Kidney (tissue), 14 donors: ENCODE results near the gene OTX1. TPM values are rescaled to one million over a fixed set of nuclear protein-coding genes. Genes with fewer than 3 reads are reported as not detected.
"Not testable (repeated sequence)": the region's sequence is repeated elsewhere in the genome, so short reads cannot be mapped to it uniquely, and the experiment has no call there.

ENCODE experiments used
- DNase-seq, 5 donors: peaks; one replicate each; pipeline ENCODE4 v3.0.0-alpha.2; 2013 to 2020
- FAIRE-seq: peaks from 2 replicates; lab custom pipeline; 2012; peaks lifted over from hg19 to GRCh38; lab: Jason Lieb, UNC
- H3K27ac ChIP-seq, 2 donors: one replicate each; pipeline ENCODE4 v1.7.0; 2013; ENCODE audit warnings: low read depth in 2 of 2, low read length in 2 of 2, inconsistent platforms in 1 of 2
- H3K27me3 ChIP-seq: one replicate; pipeline ENCODE4 v1.7.1; 2013; ENCODE audit warnings: low read length, inconsistent platforms; ENCODE audit not compliant: control insufficient read depth, insufficient read depth
- H3K36me3 ChIP-seq, 3 donors: one replicate each; pipeline versions ENCODE4 v1.7.0 to v1.7.1; 2013; ENCODE audit warnings: low read length in 3 of 3, control low read depth in 1 of 3, inconsistent platforms in 1 of 3; ENCODE audit not compliant: insufficient read depth in 3 of 3, control insufficient read depth in 2 of 3
- H3K4me1 ChIP-seq, 3 donors: one replicate each; pipeline versions ENCODE4 v1.7.0 to v1.7.1; 2013; ENCODE audit warnings: low read length in 3 of 3, inconsistent platforms in 1 of 3, low read depth in 1 of 3; ENCODE audit not compliant: control insufficient read depth in 2 of 3, insufficient read depth in 2 of 3
- H3K4me3 ChIP-seq, 3 donors: one replicate each; pipeline versions ENCODE4 v1.7.0 to v1.8.1; 2013; ENCODE audit warnings: low read length in 3 of 3, control low read depth in 1 of 3, inconsistent platforms in 1 of 3
- H3K9ac ChIP-seq, 3 donors: one replicate each; pipeline versions ENCODE4 v1.7.0 to v1.7.1; 2013; ENCODE audit warnings: low read length in 3 of 3, control low read depth in 1 of 3, inconsistent platforms in 1 of 3
- H3K9me3 ChIP-seq, 3 donors: one replicate each; pipeline versions ENCODE4 v1.7.0 to v1.7.1; 2013; ENCODE audit warnings: low read length in 3 of 3, control low read depth in 1 of 3, inconsistent platforms in 1 of 3; ENCODE audit not compliant: control insufficient read depth in 2 of 3, insufficient read depth in 1 of 3
- CTCF ChIP-seq: IDR thresholded peaks from 3 replicates; pipeline ENCODE4 v1.5.1; 2012; ENCODE audit warnings: mild to moderate bottlenecking, moderate library complexity, borderline replicate concordance; ENCODE audit not compliant: insufficient read depth; ENCODE audit errors: extremely low read depth
- intact Hi-C: fragments of 100-400 bp; cut with DNase I; formaldehyde crosslinking; loops from one replicate; pipeline ENCODE4 v1.11.1; 2022
- polyA plus RNA-seq: library from polyadenylated mRNA; stranded (reverse); fragments of 350-450 nt; fragmentation: Illumina TruSeq; extraction: RNeasy Lipid Tissue Mini Kit (QIAGEN cat#74804); gene quantifications from one replicate; pipeline ENCODE4 v1.2.3, GENCODE V29; 2014; ENCODE audit warnings: low read depth, low replicate concordance; ENCODE audit not compliant: insufficient read depth
- total RNA-seq: library from RNA; stranded (reverse); fragmentation: NEBNext Ultra II Directional; extraction: Animal tissue kit (Norgen Biotek cat#: 25700); gene quantifications from one replicate; pipeline ENCODE4 v1.2.1, GENCODE V29; 2021
- donor health status: control.
- donor health status: control.
- donor health status: control.
- donor health status: control.
- donor health status: control.
- donor health status: DM: yes; HTN: yes; CAD: no.
- donor health status: Normal renal cell carcinoma (clear cell type).

Gene OTX1
- total and polyA plus RNA-seq, 2 donors from 2014 or later, result not detected

GRCh38 chr2:63066838-63067237 is 16.2 kb downstream of the OTX1 start:
- Histone ChIP-seq H3K36me3 (no peaks in the 10 kb centered on the region), H3K27me3 (peaks cover 48% of the 10 kb centered on the region), H3K4me3 (no peak overlapping the region), H3K9me3 (no peaks in the 10 kb centered on the region), H3K27ac (no peak overlapping the region), H3K9ac (no peak overlapping the region), H3K4me1 (no peaks in the 10 kb centered on the region)
- TF ChIP-seq CTCF, result no peak
- no peak for FAIRE-seq
- no peak for DNase-seq
- intact Hi-C loops, result no loop called here

- Histone ChIP-seq H3K36me3 (no peaks in the 10 kb centered on the region), H3K4me3 (no peak overlapping the region), H3K9ac (no peak overlapping the region), H3K27ac (no peak overlapping the region), H3K27me3 (peaks cover 10% of the 10 kb centered on the region), H3K9me3 (no peaks in the 10 kb centered on the region), H3K4me1 (no peaks in the 10 kb centered on the region)
- FAIRE-seq, result no peak
- intact Hi-C loops, result no loop called here
- no peak for DNase-seq
- no peak for TF ChIP-seq CTCF
These were observed 21.0 kb downstream of the OTX1 start for GRCh38 chr2:63071664-63072063.

DNA sequence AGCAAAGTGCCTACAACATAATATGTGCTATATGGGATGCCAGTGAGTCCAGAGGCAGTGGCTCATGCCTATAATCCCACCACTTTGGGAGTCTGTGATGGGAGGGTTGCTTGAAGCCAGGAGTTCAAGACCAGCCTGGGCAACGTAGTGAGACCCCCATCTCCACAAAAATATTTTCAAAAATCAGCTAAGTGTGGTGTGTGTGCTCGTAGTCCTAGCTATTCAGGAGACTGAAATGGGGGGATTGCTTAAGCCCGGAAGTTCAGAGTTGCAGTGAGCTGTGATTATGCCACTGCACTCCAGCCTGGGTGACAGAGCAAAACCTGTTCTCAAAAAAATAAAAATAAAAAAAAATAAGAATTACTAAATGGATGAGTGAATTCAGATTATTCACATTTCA is 23.4 kb downstream of the OTX1 start:
- Histone ChIP-seq H3K36me3 (no peaks in the 10 kb centered on the region), H3K4me3 (no peak overlapping the region), H3K4me1 (no peaks in the 10 kb centered on the region), H3K9ac (no peak overlapping the region), H3K9me3 (no peaks in the 10 kb centered on the region), H3K27ac (no peak overlapping the region), H3K27me3 (no peaks in the 10 kb centered on the region)
- FAIRE-seq (no peak), DNase-seq (no peak)
- intact Hi-C loops, result no loop called here
- no peak for TF ChIP-seq CTCF

DNA sequence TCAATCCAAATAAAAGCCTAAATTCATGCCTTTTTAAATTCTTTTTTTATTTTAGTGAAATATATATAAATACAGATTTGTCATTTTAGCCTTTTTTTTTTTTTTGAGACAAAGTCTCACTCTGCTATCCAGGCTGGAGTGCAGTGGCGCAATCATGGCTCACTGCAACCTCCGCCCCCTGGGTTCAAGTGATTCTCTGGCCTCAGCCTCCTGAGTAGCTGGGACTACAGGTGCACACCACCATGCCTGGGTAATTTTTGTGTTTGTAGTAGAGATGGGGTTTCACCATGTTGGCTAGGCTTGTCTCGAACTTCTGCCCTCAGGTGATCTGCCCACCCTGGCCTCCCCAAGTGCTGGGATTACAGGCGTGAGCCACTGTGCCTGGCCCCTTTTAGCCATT is 23.8 kb downstream of the OTX1 start:
- H3K9me3 ChIP-seq, H3K4me3 ChIP-seq, H3K9ac ChIP-seq, intact Hi-C loops, H3K27ac ChIP-seq, H3K4me1 ChIP-seq, FAIRE-seq, DNase-seq, H3K27me3 ChIP-seq, H3K36me3 ChIP-seq: not testable (repeated sequence)
